SK-N-SH (cell line): ENCODE measurements around the gene CTRB1.

Experiments used
- EP300 ChIP-seq, 2 experiments: IDR thresholded peaks; 2 replicates each; pipeline versions ENCODE4 v1.4.0 to v1.6.1; 2012; ENCODE audit warnings: borderline replicate concordance in 1 of 2, low read depth in 1 of 2, low read length in 1 of 2
- FOSL2 ChIP-seq: IDR thresholded peaks from 2 replicates; pipeline ENCODE4 v1.4.0; 2012; ENCODE audit warnings: low read depth, mild to moderate bottlenecking, moderate library complexity, borderline replicate concordance
- NFIC ChIP-seq: IDR thresholded peaks from 2 replicates; pipeline ENCODE4 v1.4.0; 2012; ENCODE audit warnings: borderline replicate concordance
- POLR2AphosphoS5 ChIP-seq: IDR thresholded peaks from 2 replicates; pipeline ENCODE4 v1.6.1; 2012; ENCODE audit warnings: low read depth, low read length
- RAD21 ChIP-seq: IDR thresholded peaks from 2 replicates; pipeline ENCODE4 v1.6.1; 2012; ENCODE audit warnings: mild to moderate bottlenecking, low read length
- RCOR1 ChIP-seq: fragments of 150-350 bp; IDR thresholded peaks from 2 replicates; pipeline ENCODE4 v1.6.1; 2017; ENCODE audit warnings: antibody characterized with exemption, low read length
- RXRA ChIP-seq: IDR thresholded peaks from 2 replicates; pipeline ENCODE4 v1.4.0; 2012; ENCODE audit warnings: low read depth, mild to moderate bottlenecking, borderline replicate concordance
- SIN3A ChIP-seq: IDR thresholded peaks from 2 replicates; pipeline ENCODE4 v1.6.1; 2012; ENCODE audit warnings: low read depth, mild to moderate bottlenecking, low read length, moderate library complexity, borderline replicate concordance
- TEAD4 ChIP-seq: IDR thresholded peaks from 2 replicates; pipeline ENCODE4 v1.4.0; 2012; ENCODE audit warnings: mild to moderate bottlenecking, borderline replicate concordance; ENCODE audit not compliant: insufficient read depth
- YY1 ChIP-seq: IDR thresholded peaks from 2 replicates; pipeline ENCODE4 v1.4.0; 2012; ENCODE audit warnings: low read depth, mild to moderate bottlenecking
- TF ChIP-seq, protein P1 (sequence below): fragments of 200-600 bp; sonication (generic); IDR thresholded peaks from 2 replicates; pipeline ENCODE4 v1.6.1; 2017; ENCODE audit warnings: antibody characterized with exemption, mild to moderate bottlenecking, moderate library complexity
- TF ChIP-seq, protein P2 (sequence below): IDR thresholded peaks from 2 replicates; pipeline ENCODE4 v1.4.0; 2012; ENCODE audit warnings: low read depth

DNA sequence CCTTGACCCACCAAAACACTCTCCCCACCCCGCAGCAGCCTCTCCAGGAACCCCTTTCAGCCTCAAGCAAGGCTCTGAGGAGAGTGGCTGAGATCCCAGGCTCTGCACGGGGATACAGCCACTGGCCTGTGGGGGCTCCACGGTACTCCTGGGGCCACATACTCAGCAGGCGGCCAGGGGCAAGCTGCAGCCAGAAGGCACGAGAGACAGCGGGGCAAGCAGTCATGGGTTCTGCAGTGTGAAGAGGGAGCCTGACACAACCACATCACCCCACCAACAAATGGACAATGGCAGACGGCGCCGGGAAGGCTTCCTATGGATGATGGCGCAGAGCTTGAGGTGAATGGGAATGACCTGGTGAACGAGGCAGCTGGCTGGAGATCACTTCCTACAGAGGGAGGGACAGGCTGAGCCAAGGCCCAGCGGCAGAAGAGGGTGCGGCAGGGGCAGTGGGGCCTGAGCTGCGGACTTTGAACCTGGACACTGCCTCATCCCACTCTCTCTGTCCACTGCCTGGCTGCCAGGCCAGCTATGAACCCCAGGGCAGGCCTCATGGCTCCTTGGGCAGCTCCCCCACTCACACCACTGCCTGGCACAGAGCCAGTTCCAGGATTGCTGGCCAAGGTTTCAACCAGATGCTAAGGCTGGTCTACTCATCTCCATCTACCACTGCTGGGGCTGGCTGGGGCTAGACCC lies 43.5 kb downstream of the CTRB1 start:
- TF ChIP-seq FOSL2 (no peak), YY1 (no peak), RAD21 (no peak), NFIC (peak; percentile 89), TEAD4 (no peak), RXRA (no peak), SIN3A (no peak), RCOR1 (no peak), POLR2AphosphoS5 (no peak), EP300 (IDR thresholded peaks at IDR 0.05; ENCODE audit: borderline replicate concordance in 1 of 2, low read depth in 1 of 2, low read length in 1 of 2) (no peak)
- TF ChIP-seq, protein P1, sequence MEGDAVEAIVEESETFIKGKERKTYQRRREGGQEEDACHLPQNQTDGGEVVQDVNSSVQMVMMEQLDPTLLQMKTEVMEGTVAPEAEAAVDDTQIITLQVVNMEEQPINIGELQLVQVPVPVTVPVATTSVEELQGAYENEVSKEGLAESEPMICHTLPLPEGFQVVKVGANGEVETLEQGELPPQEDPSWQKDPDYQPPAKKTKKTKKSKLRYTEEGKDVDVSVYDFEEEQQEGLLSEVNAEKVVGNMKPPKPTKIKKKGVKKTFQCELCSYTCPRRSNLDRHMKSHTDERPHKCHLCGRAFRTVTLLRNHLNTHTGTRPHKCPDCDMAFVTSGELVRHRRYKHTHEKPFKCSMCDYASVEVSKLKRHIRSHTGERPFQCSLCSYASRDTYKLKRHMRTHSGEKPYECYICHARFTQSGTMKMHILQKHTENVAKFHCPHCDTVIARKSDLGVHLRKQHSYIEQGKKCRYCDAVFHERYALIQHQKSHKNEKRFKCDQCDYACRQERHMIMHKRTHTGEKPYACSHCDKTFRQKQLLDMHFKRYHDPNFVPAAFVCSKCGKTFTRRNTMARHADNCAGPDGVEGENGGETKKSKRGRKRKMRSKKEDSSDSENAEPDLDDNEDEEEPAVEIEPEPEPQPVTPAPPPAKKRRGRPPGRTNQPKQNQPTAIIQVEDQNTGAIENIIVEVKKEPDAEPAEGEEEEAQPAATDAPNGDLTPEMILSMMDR: no peak
- TF ChIP-seq, protein P2, sequence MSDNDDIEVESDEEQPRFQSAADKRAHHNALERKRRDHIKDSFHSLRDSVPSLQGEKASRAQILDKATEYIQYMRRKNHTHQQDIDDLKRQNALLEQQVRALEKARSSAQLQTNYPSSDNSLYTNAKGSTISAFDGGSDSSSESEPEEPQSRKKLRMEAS: no peak
